ENCODE measurements around the gene BMP8B. TPM values are rescaled to one million over a fixed set of nuclear protein-coding genes. Genes with fewer than 3 reads are reported as not detected.

BMP8B gene
- total and polyA plus RNA-seq, 2 of the 8 experiments (the other 6 are each of a cell fraction or from before 2014, with no cell fraction given): 0.37 to 0.50 TPM

- ChIA-PET CTCF (ENCODE audit: partially characterized antibody) (interaction anchor here (0.7 to 9.1 kb wide), 12 partner anchors 9 to 137 kb away, joined by 3 to 78 read pairs (median 6); partner anchors contain the start of genes HPCAL4, NT5C1A and PABPC4), POLR2A (ENCODE audit: partially characterized antibody) (no interaction called here)
- no peak overlapping the region for H2BK5ac ChIP-seq (ENCODE audit: low read depth, low read length)
- no peak overlapping the region for H4K5ac ChIP-seq (ENCODE audit: insufficient read length, low read depth, low read length)
- H3K9ac ChIP-seq (replicated peaks in 1 of 4; ENCODE audit: extremely low read depth in 1 of 4, low read depth in 3 of 4, low read length in 3 of 4): no peak overlapping the region
- no peaks in the 10 kb centered on the region for H3K36me3 ChIP-seq (ENCODE audit: control insufficient read depth in 2 of 4, insufficient read depth in 4 of 4, low read length in 3 of 4)
- H3K27me3 ChIP-seq (replicated peaks in 1 of 4; ENCODE audit: control insufficient read depth in 3 of 4, extremely low read depth in 1 of 4, insufficient read depth in 3 of 4, low read length in 3 of 4): peaks cover 87 to 100% (median 96%) of the 10 kb centered on the region in 4 experiments
- H3K4me2 ChIP-seq (ENCODE audit: insufficient read depth in 1 of 2, low read depth in 2 of 2, low read length in 2 of 2): no peak overlapping the region
- H2AK5ac ChIP-seq (ENCODE audit: low read depth, low read length): no peak overlapping the region
- H3K4me3 ChIP-seq (ENCODE audit: extremely low read depth in 1 of 4, insufficient read depth in 2 of 4, low read depth in 3 of 4, low read length in 4 of 4): no peak overlapping the region
- no peak overlapping the region for H3K27ac ChIP-seq (ENCODE audit: low read depth, low read length)
- FAIRE-seq (no peak), DNase-seq (ENCODE audit: low read depth in 1 of 2, low spot score in 2 of 2) (no peak)
- H3K4ac ChIP-seq (replicated peaks; ENCODE audit: insufficient read length, low read depth, low read length): no peak overlapping the region
- H3K23me2 ChIP-seq (ENCODE audit: low read depth, low read length): no peaks in the 10 kb centered on the region
- H2BK20ac ChIP-seq (ENCODE audit: low read length): no peak overlapping the region
- H2AFZ ChIP-seq (ENCODE audit: low read length): no peak overlapping the region
- peaks cover 3 to 15% (median 4%) of the 10 kb centered on the region in 4 experiments; a peak in 5 of 7 replicates for H3K4me1 ChIP-seq (replicated peaks in 1 of 4; ENCODE audit: control insufficient read depth in 3 of 4, insufficient read depth in 4 of 4, low read length in 3 of 4)
- H3K23ac ChIP-seq (ENCODE audit: insufficient read length): no peak overlapping the region
- H3K18ac ChIP-seq (ENCODE audit: extremely low read depth, low read length): no peak overlapping the region
- no peak overlapping the region for H3K56ac ChIP-seq (replicated peaks; ENCODE audit: insufficient read length, low read depth, low read length)
- H4K91ac ChIP-seq (replicated peaks; ENCODE audit: insufficient read length, low read length): no peak overlapping the region
- no peaks in the 10 kb centered on the region for H3K9me3 ChIP-seq (ENCODE audit: insufficient read depth in 2 of 2, low read depth in 1 of 2, low read length in 1 of 2)
- 86% methylated on average over 5 of the region's 5 CpGs; no CpG with 5 or more reads in 1 of the 2 experiments for WGBS, 2 experiments (ENCODE audit: extremely low coverage in 1 of 2, insufficient coverage in 1 of 2, insufficient read length in 1 of 2, insufficient replicate concordance in 2 of 2, low coverage in 1 of 2, low lambda C conversion rate in 2 of 2, missing lambda C conversion rate in 1 of 2)
- H2BK120ac ChIP-seq (replicated peaks; ENCODE audit: low read depth, low read length): no peak overlapping the region
- no peaks in the 10 kb centered on the region for H3K79me1 ChIP-seq (ENCODE audit: low read depth, low read length)
- H2BK15ac ChIP-seq (ENCODE audit: low read length): no peak overlapping the region
- no peak overlapping the region for H4K8ac ChIP-seq (ENCODE audit: extremely low read depth, insufficient read depth, low read length)
- H4K20me1 ChIP-seq (replicated peaks in 1 of 2; ENCODE audit: control insufficient read depth in 1 of 2, insufficient read depth in 2 of 2, low read length in 2 of 2): peaks cover 15 to 35% of the 10 kb centered on the region in 2 experiments
- no peaks in the 10 kb centered on the region for H3K79me2 ChIP-seq (ENCODE audit: control insufficient read depth in 1 of 2, insufficient read depth in 2 of 2, low read length in 2 of 2)
- no peak overlapping the region for H3K14ac ChIP-seq (ENCODE audit: insufficient read length)
- no peak overlapping the region for H2BK12ac ChIP-seq (ENCODE audit: low read depth, low read length)
- TF ChIP-seq BRCA1 (IDR thresholded peaks at IDR 0.05; ENCODE audit: low read depth, low read length) (no peak), ATF2 (IDR thresholded peaks at IDR 0.05; ENCODE audit: low read length) (no peak), SP1 (IDR thresholded peaks at IDR 0.05; ENCODE audit: low read depth, low read length) (no peak), POU5F1 (IDR thresholded peaks at IDR 0.05; ENCODE audit: low read depth, low read length) (no peak)
These were observed 75.1 kb downstream of the BMP8B start for GRCh38 chr1:39713557-39713956.
